Transverse colon (tissue), 4 donors: Measurements from ENCODE around the gene BAG1. TPM values are rescaled to one million over a fixed set of nuclear protein-coding genes. Genes with fewer than 3 reads are reported as not detected.

Source experiments
- DNase-seq: peaks from one replicate; pipeline ENCODE4 v3.0.0-alpha.2; 2019
- H3K27ac ChIP-seq, 4 donors: fragments of 200-600 bp; sonication (generic); 2 replicates each; pipeline ENCODE4 v1.5.1; 2016 to 2018; ENCODE audit warnings: inconsistent platforms in 4 of 4
- H3K27me3 ChIP-seq: fragments of 200-600 bp; sonication (generic); 2 replicates; pipeline ENCODE4 v1.5.1; 2017; ENCODE audit warnings: inconsistent platforms
- H3K36me3 ChIP-seq, 4 donors: fragments of 200-600 bp; sonication (generic); 2 replicates each; pipeline ENCODE4 v1.5.1; 2017 to 2019; ENCODE audit warnings: inconsistent platforms in 4 of 4
- H3K4me1 ChIP-seq, 4 donors: fragments of 200-600 bp; sonication (generic); 2 replicates each; pipeline ENCODE4 v1.5.1; 2017 to 2020; ENCODE audit warnings: inconsistent platforms in 4 of 4
- H3K4me3 ChIP-seq, 4 donors: fragments of 200-600 bp; sonication (generic); 1 replicate in 1 of 4; 2 replicates in 3 of 4; pipeline versions ENCODE4 v1.5.1 to v1.6.1; 2017 to 2019; ENCODE audit warnings: inconsistent platforms in 4 of 4
- H3K9me3 ChIP-seq, 2 donors: fragments of 200-600 bp; sonication (generic); 2 replicates each; pipeline ENCODE4 v1.5.1; 2017 to 2019; ENCODE audit warnings: inconsistent platforms in 2 of 2
- CTCF ChIP-seq, 5 experiments: fragments of 200-600 bp in 3 of 5; fragments of 450-650 bp in 2 of 5; sonication (generic) in 3 of 5; IDR thresholded peaks; 1 replicate in 2 of 5; 2 replicates in 3 of 5; pipeline ENCODE4 v1.5.1; 2016 to 2017; ENCODE audit warnings: antibody characterized with exemption in 5 of 5, inconsistent platforms in 3 of 5, mild to moderate bottlenecking in 2 of 5, moderate library complexity in 1 of 5
- EP300 ChIP-seq: sonication (generic); formaldehyde crosslinking; IDR thresholded peaks from one replicate; pipeline ENCODE4 v1.6.1; 2017; ENCODE audit warnings: antibody characterized with exemption, low read depth
- POLR2A ChIP-seq: fragments of 450-650 bp; IDR thresholded peaks from one replicate; pipeline ENCODE4 v1.6.1; 2016; ENCODE audit warnings: antibody characterized with exemption, mild to moderate bottlenecking, moderate library complexity
- POLR2AphosphoS5 ChIP-seq, 3 donors: sonication (generic); formaldehyde crosslinking; IDR thresholded peaks; one replicate each; pipeline ENCODE4 v1.6.1; 2016; ENCODE audit warnings: antibody characterized with exemption in 3 of 3
- WGBS, 2 donors: methylation state at CpG; one replicate each; pipeline ENCODE4 v1.1.5; 2018; ENCODE audit warnings: low coverage in 1 of 2; 5-methylcytosine and 5-hydroxymethylcytosine counted together
- in situ Hi-C, 4 donors: fragments of 200-750 bp; cut with MboI; loops; one replicate each; pipeline versions ENCODE4 v1.15.0 to v1.15.1; 2017; ENCODE audit warnings: low sequenced_read_pairs in 3 of 4, low pct_ligation_motif_present in 1 of 4, low pct_unique_long_range_greater_than_20kb in 1 of 4
- intact Hi-C: fragments of 100-400 bp; cut with DNase I; formaldehyde crosslinking; loops from one replicate; pipeline ENCODE4 v1.15.1; 2023; ENCODE audit warnings: low total_unique reads
- total RNA-seq, 4 donors: library from RNA; depleted of rRNA; stranded (reverse); fragments of >200 nt; gene quantifications; one replicate each; pipeline ENCODE4 v1.1.0, GENCODE V29; 2016

Gene BAG1
- total RNA-seq, 4 donors from 2014 or later = 73.2 to 185 (median 131) TPM

GRCh38 chr9:33264003-33264472, 470 bp downstream of the BAG1 start:
- H3K4me1 ChIP-seq = peaks cover 6 to 32% (median 19%) of the 10 kb centered on the region in 4 donors
- TF ChIP-seq CTCF (IDR thresholded peaks at IDR 0.05) (no peak), EP300 (no peak), POLR2AphosphoS5 (IDR thresholded peaks at IDR 0.05) (no peak), POLR2A (no peak)
- intact Hi-C loops (no loop called here), in situ Hi-C loops (no loop called here)
- DNase-seq = peak; percentile 59
- no peaks in the 10 kb centered on the region for H3K27me3 ChIP-seq
- H3K36me3 ChIP-seq = peaks cover 0 to 42% (median 16%) of the 10 kb centered on the region in 4 donors
- H3K27ac ChIP-seq = peak overlapping the region; percentile 95 to 97 (median 97)
- no peaks in the 10 kb centered on the region for H3K9me3 ChIP-seq
- H3K4me3 ChIP-seq = peak overlapping the region; percentile 89 to 97 (median 92)
- WGBS, 2 donors = 0% methylated on average over 37 of the region's 37 CpGs; no CpG with 5 or more reads in 1 of the 2 donors

GRCh38 chr9:33263131-33264002, 1.1 kb downstream of the BAG1 start:
- DNase-seq = no peak
- peaks cover 0 to 41% (median 19%) of the 10 kb centered on the region in 4 donors for H3K36me3 ChIP-seq
- TF ChIP-seq POLR2A = no peak
- no peak for TF ChIP-seq CTCF (IDR thresholded peaks at IDR 0.05)
- no peak for TF ChIP-seq EP300
- no peak for TF ChIP-seq POLR2AphosphoS5 (IDR thresholded peaks at IDR 0.05)
- peaks cover 6 to 32% (median 19%) of the 10 kb centered on the region in 4 donors for H3K4me1 ChIP-seq
- WGBS, 2 donors = 4 to 8% methylated on average over 4 to 24 of the region's 25 CpGs
- peak overlapping the region; percentile 95 to 97 (median 97) for H3K27ac ChIP-seq
- no peaks in the 10 kb centered on the region for H3K27me3 ChIP-seq
- peak overlapping the region; percentile 89 to 97 (median 92) for H3K4me3 ChIP-seq
- in situ Hi-C loops (no loop called here), intact Hi-C loops (no loop called here)
- H3K9me3 ChIP-seq = no peaks in the 10 kb centered on the region

GRCh38 chr9:33260372-33260771, 4.1 kb downstream of the BAG1 start:
- peaks cover 0 to 64% (median 28%) of the 10 kb centered on the region in 4 donors for H3K36me3 ChIP-seq
- no peaks in the 10 kb centered on the region for H3K27me3 ChIP-seq
- no peaks in the 10 kb centered on the region for H3K9me3 ChIP-seq
- 78 to 88% methylated on average over 1 of the region's 1 CpG for WGBS, 2 donors
- peaks cover under 1 to 15% (median 12%) of the 10 kb centered on the region in 4 donors for H3K4me1 ChIP-seq
- TF ChIP-seq POLR2A (no peak), POLR2AphosphoS5 (IDR thresholded peaks at IDR 0.05) (no peak), EP300 (no peak), CTCF (IDR thresholded peaks at IDR 0.05) (no peak)
- DNase-seq = no peak
- H3K27ac ChIP-seq = no peak overlapping the region
- intact Hi-C loops = no loop called here
- in situ Hi-C loops = no loop called here
- H3K4me3 ChIP-seq = no peak overlapping the region

- no peak overlapping the region for H3K4me3 ChIP-seq
- in situ Hi-C loops = no loop called here
These were observed 7.2 kb downstream of the BAG1 start for GRCh38 chr9:33257276-33257675.

More at GRCh38 chr9:33257276-33257675, 7.2 kb downstream of the BAG1 start:
- intact Hi-C loops = no loop called here
- Histone ChIP-seq H3K27me3 (no peaks in the 10 kb centered on the region), H3K4me1 (no peaks in the 10 kb centered on the region), H3K36me3 (peaks cover 0 to 92% (median 43%) of the 10 kb centered on the region in 4 donors), H3K27ac (no peak overlapping the region), H3K9me3 (no peaks in the 10 kb centered on the region)
- DNase-seq = no peak
- WGBS, 2 donors = 91 to 97% methylated on average over 4 of the region's 4 CpGs
- TF ChIP-seq EP300 = no peak
- TF ChIP-seq CTCF (IDR thresholded peaks at IDR 0.05) = no peak
- no peak for TF ChIP-seq POLR2A
- TF ChIP-seq POLR2AphosphoS5 (IDR thresholded peaks at IDR 0.05) = no peak
